ENCODE results near the gene HRG.
"Not testable (repeated sequence)": the region's sequence is repeated elsewhere in the genome, so short reads cannot be mapped to it uniquely, and the experiment has no call there.

Gene HRG

GRCh38 chr3:186665625-186666188 lies at the start of gene HRG:
HRG (plus strand) TSS chr3:186666014; CDS start chr3:186666032, 18 bp downstream.
- in situ Hi-C loops (cut with MboI; ENCODE audit: low pct_unique_long_range_greater_than_20kb, low sequenced_read_pairs) = no loop called here
- DNase-seq = no peak

DNA sequence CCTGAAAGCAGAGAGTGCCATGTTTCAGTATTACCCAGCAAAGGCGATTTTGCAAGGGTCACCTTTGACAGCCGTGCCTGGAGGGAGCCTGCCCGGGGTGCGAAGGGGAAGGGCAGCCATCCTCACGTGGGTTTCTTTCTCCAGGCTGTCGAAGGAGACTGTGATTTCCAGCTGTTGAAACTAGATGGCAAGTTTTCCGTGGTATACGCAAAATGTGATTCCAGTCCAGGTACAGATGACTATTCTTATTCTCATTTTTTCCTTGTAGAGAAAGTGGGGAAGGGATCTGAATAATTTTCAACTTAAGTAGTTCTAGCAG lies 49.6 kb upstream of the HRG start:
- in situ Hi-C loops (cut with MboI; ENCODE audit: low pct_unique_long_range_greater_than_20kb, low sequenced_read_pairs) = no loop called here
- DNase-seq = no peak

DNA sequence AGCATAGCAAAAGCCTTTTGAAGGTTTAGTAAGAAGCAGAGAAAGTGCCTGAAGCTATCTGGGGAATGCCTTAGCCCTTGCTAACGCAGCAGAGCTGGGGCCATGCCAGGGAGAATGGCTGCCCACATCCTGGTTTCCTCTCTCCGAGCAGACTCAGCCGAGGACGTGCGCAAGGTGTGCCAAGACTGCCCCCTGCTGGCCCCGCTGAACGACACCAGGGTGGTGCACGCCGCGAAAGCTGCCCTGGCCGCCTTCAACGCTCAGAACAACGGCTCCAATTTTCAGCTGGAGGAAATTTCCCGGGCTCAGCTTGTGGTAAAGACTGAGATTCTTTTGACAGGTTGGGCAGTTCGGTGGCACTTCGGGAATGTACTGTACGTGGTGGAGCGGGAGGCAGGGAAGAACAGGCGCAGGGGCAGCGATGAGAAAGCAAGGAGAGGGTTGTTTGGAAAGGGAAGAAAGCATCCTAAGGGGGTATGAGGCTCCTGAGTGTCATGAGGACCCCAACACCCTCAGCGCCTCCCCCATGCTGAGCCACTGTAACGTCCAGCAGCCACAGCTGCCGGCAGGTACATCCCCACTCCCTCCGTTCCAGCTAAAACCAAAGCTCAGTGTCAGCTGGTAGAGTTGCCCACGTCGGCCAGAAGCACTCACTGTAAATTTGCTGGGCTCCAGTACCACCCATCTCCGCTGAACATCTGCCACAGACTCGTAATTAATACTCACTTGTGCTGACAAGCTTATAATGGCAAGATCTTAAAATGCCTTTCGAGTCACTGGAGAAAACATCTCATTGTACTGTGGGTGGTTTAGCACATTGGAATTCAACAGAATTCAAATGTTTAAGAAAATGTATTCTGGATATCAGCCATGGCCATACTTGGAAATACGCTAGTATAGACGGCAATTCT lies 48.5 kb upstream of the HRG start:
- in situ Hi-C loops (cut with MboI; ENCODE audit: low pct_unique_long_range_greater_than_20kb, low sequenced_read_pairs) = no loop called here

GRCh38 chr3:186618318-186618938 lies 47.4 kb upstream of the HRG start:
- in situ Hi-C loops (cut with MboI; ENCODE audit: low pct_unique_long_range_greater_than_20kb, low sequenced_read_pairs) = no loop called here
- DNase-seq = no peak

More for the DNA sequence above, 48.5 kb upstream of the HRG start:
- DNase-seq = peak; percentile 87

- in situ Hi-C loops (cut with MboI; ENCODE audit: low pct_unique_long_range_greater_than_20kb, low sequenced_read_pairs) = no loop called here
- no peak for DNase-seq
These were observed 46.0 kb upstream of the HRG start for GRCh38 chr3:186619787-186620212.

DNA sequence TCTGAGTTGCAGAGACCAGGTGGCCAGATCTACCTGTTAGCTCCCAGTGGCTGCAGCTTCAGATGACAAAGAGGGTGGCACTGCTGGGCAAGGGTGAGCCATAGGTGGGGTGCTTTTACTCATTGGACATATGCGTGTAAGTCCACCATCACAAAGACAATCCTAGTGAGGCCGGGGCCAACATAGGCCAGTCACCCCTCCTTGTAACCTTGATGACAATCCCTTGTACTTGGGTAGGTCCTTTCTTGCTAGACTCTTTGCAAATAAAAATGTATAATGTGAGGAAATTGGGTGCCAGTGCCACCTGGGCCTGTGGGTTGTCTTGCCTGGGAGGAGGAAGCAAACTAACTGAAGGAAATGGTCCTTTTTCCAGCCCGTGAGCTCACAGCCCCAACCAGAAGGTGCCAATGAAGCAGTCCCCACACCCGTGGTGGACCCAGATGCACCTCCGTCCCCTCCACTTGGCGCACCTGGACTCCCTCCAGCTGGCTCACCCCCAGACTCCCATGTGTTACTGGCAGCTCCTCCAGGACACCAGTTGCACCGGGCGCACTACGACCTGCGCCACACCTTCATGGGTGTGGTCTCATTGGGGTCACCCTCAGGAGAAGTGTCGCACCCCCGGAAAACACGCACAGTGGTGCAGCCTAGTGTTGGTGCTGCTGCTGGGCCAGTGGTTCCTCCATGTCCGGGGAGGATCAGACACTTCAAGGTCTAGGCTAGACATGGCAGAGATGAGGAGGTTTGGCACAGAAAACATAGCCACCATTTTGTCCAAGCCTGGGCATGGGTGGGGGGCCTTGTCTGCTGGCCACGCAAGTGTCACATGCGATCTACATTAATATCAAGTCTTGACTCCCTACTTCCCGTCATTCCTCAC lies 45.4 kb upstream of the HRG start:
- DNase-seq = no peak
- in situ Hi-C loops (cut with MboI; ENCODE audit: low pct_unique_long_range_greater_than_20kb, low sequenced_read_pairs) = no loop called here

DNA sequence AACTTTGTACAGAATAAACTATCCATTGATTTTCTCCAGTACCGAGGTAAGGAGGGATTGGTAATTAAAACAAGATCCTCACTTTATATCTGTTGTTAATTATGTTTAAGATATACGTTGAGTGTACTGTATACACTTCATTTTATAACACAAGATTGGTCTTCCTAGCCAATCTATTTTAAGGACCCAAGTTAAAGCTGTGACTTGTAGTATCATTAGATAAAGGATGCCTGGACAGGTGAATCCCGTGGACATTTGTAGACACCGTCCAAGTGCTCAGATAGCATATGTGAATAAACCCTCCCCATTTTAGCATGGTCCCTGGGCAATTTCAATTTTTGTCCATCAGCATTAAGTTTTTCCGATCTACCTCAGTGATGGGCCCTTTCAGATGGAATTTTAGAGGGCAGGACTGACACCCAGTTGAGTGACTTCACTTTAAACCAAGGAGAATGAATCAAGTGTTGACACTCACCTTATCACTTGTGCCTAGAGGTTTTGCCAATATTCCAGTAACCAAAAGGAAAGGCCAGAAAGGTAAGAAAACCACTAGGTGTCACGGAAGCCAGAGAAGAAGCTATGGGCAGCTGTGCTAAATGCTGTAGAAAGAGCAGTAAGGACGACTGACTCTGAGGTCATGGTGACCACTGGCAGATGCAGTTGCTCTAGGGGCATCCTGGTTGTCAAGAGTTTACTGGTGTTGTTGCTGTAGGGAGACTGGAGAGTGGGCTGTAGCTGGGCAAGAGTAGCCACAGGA lies 43.7 kb upstream of the HRG start:
- no peak for DNase-seq
- in situ Hi-C loops (cut with MboI; ENCODE audit: low pct_unique_long_range_greater_than_20kb, low sequenced_read_pairs) = no loop called here

DNA sequence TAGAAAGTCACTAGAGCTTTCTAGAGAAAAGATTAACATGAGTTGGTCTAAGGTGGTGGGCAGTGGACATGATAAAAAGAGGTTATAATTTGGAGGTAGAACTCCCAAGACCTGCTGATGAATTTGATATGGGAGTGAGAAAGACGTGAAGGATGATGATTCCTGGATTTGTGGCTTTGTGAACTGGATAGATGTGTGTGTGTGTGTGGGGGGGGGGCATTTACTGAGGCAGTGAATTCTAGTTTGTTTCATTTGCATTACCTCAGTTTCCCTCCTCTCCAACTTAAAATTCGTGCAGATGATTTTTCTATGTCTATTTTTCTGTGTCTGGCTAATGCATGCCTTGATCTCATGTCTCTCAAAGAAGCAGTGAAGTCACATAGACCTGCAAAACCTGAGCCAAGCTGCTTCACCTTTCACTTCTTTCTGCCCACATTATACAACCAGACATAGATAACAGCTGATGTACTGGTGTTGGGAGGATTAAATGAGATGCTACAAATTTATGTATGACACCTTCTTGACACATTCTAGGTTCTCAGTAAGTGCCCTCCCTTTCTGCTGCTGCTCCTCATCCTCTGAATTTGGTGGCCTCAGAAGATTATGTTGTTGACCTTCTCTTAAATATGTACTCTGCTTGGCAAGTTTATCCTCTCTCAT lies 43.0 kb upstream of the HRG start:
- DNase-seq = no peak
- in situ Hi-C loops (cut with MboI; ENCODE audit: low pct_unique_long_range_greater_than_20kb, low sequenced_read_pairs) = no loop called here

DNA sequence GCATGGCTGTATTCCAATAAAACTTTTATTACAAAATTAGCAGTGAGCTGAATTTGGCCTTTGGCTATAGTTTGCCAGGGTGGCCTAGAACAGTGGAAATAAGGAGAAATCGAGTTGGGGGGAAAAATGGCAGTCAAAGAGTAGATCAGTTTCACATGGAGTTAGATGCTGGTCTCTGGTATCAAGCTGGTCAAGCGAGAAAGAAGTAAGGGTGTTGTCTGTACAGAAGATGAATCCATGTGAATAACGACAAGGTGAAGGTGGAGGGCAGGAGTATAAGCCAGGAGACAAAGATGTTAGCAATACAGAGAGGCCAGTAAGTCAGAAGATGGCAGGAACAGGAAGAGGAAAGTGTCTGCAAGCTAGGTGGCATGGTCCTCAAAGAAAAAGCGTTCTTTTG lies 41.2 kb upstream of the HRG start:
- no peak for DNase-seq
- in situ Hi-C loops (cut with MboI; ENCODE audit: low pct_unique_long_range_greater_than_20kb, low sequenced_read_pairs) = no loop called here

DNA sequence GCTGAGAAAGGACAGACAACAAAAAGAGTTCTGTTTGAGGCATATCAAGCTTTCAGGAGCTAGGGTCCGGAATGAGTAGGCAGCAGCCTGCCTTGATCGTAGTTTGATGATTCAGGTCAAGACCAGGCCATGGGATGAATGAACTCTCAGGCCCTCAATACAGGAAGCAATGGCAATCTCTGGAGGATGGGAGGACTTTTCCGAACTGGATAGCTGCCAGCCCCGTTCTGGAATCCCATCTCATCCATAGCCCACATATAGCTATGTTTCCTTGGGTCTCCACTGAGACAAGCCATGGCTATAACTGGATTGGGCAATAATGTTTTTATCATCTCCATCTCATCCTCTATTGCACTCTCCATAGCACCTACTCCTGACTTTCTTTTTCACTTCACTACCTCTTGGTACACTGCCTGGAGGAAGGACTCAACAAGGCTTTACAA lies 40.2 kb upstream of the HRG start:
- DNase-seq = no peak
- in situ Hi-C loops (cut with MboI; ENCODE audit: low pct_unique_long_range_greater_than_20kb, low sequenced_read_pairs) = no loop called here

DNA sequence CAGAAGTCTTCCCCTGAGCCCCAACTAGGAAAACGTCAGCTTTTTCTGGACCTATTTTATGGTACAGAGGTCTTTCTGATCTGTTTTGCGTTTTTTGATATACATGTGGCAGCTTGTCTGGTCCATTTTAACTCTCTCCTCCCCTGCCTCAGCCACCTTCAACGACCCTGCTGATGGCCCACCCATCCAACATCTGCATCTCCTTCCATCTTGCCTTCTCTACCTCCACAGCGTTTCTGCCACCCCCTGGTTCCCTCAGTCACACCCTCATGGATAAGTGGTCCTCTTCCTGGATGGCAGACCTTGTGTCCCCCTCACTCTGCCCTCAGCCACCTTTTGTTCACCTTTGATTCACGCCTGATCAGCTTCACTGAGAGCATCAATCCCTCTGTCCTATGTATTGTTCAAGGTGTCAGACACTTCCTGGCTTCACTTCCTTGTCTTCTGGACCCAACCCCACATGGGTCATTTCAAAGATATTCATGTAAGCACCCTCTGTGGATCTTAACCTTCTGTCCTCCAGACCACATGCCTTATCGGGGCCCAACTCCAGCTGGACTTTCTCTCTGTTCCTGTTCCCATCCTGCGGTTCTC lies 39.5 kb upstream of the HRG start:
- no peak for DNase-seq
- in situ Hi-C loops (cut with MboI; ENCODE audit: low pct_unique_long_range_greater_than_20kb, low sequenced_read_pairs) = no loop called here

DNA sequence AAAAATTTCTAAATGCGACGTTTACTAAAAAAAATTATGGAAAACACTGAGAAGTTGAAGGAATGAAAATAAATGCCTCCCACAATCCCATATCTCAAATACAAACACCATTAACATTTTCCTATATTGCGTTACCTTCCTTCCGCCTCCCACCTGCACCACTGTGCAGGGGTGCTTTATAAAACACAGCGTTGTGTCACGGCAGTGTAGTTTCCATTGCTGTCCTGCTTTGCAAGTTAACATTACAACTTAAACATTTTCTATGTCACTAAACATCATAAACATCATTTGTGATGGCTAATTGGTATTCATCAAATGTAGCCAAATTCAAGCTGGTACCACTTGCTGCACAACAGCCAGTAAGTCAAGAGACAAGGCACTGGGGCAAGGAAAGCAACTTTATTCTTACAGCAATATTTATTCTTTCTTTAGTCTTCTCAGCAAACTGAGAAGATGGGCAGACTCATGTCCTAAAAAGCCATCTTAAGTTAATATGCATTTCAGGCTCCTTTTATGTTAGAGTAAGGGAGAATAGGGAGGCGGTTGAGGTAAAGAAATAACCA lies 37.9 kb upstream of the HRG start:
- in situ Hi-C loops (cut with MboI; ENCODE audit: low pct_unique_long_range_greater_than_20kb, low sequenced_read_pairs) = no loop called here
- no peak for DNase-seq

DNA sequence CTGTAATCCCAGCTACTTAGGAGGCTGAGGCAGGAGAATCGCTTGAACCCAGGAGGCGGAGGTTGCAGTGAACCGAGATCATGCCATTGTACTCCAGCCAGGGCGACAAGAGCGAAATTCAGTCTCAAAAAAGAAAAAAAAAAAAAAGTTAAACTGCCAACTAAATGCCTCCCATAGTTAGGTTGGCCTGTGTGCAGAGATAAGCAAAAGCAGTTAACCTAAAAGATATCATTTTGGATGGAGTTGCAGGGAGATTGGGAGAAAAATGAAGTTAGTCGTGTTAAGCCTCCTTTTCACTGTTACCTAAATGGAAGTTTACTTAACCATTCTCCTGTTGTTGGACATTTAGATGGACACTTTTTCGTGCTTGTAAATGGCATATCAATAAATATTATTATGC lies 37.1 kb upstream of the HRG start:
- in situ Hi-C loops (cut with MboI; ENCODE audit: low pct_unique_long_range_greater_than_20kb, low sequenced_read_pairs) = no loop called here
- no peak for DNase-seq

DNA sequence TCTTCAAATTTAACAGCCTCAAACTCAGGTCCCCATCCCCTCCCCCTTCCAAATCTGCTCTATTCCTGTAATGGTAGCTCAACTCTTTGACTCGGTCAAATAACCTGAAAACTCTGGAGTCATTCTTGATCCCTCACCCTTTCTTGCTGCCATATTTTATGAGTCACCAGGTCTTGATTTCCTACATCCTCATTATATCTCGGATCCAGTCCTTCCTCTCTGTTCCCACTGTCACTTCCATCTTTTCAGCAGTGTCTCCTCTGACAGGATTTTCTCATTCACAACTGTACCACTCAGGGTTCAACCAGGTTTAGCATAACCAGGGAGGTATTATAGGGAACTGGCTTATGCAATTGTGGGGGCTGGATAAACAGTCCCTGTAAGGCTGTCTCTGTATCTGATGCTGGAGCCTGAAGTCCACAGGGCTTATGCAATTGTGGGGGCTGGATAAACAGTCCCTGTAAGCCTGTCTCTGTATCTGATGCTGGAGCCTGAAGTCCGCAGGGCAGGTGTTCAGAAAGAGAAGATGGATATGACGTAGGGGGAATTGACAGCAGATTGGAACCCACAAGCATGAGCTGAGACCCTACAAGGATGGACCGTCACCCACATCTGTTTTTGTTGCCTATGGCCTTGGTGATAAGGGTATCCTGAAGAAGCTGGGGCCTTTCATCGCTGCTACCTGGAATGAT lies 34.7 kb upstream of the HRG start:
- in situ Hi-C loops (cut with MboI; ENCODE audit: low pct_unique_long_range_greater_than_20kb, low sequenced_read_pairs) = no loop called here
- no peak for DNase-seq

DNA sequence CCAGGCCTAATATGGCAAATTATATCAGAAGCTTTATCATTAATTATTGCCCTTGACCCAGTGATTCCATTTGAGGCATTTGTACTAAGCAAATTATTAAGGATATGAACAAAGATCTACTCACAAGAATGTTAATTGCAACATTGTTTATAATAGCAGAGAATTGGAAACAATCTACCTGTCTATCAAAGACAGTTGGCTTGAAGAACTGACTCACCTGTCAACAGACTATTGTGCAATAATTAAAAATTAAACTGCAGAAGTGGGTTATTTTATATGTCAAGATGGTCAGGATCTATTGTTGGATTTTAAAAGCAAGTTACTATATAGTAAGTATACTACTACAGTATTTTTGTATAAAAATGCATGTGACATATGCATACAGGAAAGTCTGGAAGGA lies 32.3 kb upstream of the HRG start:
- DNase-seq = no peak
- in situ Hi-C loops (cut with MboI; ENCODE audit: low pct_unique_long_range_greater_than_20kb, low sequenced_read_pairs) = no loop called here

GRCh38 chr3:186634207-186634606 lies 31.6 kb upstream of the HRG start:
- in situ Hi-C loops (cut with MboI; ENCODE audit: low pct_unique_long_range_greater_than_20kb, low sequenced_read_pairs); DNase-seq: not testable (repeated sequence)

DNA sequence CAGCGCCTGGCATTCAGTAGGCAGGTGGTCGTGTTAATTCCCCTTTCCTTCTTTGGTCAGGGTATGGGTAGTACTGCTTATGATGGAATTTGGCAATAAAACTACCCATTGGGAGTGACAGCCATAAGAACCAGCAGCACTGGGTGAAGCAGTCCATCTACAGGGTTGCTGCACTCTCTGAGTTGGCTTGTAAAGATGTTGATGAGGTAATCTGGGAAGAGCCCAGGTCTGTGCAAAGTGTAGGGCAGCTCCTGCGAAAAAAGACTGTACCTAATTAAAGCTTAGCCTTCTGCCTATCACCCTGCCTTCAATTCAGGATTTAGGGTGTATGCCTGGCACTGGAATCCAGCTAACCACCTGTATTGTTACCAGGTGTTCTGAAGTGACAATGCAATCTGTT lies 30.3 kb upstream of the HRG start:
- DNase-seq = no peak
- in situ Hi-C loops (cut with MboI; ENCODE audit: low pct_unique_long_range_greater_than_20kb, low sequenced_read_pairs) = no loop called here
